Erythroblast (primary cell): ENCODE measurements around the gene ELOVL1.

Experiments
- GATA1 ChIP-seq: IDR thresholded peaks from 2 replicates; pipeline ENCODE4 v1.6.1; 2011; ENCODE audit warnings: low read depth, mild to moderate bottlenecking, control low read depth, low read length, moderate library complexity
- POLR2A ChIP-seq: IDR thresholded peaks from 2 replicates; pipeline ENCODE4 v1.6.1; 2011; ENCODE audit warnings: mild to moderate bottlenecking, low read length

GRCh38 chr1:43381612-43382011 is 13.8 kb upstream of the ELOVL1 start:
- TF ChIP-seq POLR2A (no peak), GATA1 (no peak)
